ENCODE data around the gene RASA3.

Gene RASA3

GRCh38 chr13:113929628-113930615 lies 202.5 kb downstream of the RASA3 start:
- DNase-seq = no peak

GRCh38 chr13:113928685-113929627 lies 203.5 kb downstream of the RASA3 start:
- no peak for DNase-seq

Data from stimulated activated CD4-positive, alpha-beta T cell treated with anti-CD3 and anti-CD28 coated beads, Interleukin-2, amount 100 ng/mL, for 24 hours (primary cell).